IMR-90 (cell line): ENCODE data around the gene RBMS3. TPM values are rescaled to one million over a fixed set of nuclear protein-coding genes. Genes with fewer than 3 reads are reported as not detected.
A peak's percentile ranks its signal among the peaks of the same experiment; 100 is the strongest.

Source experiments
- ATAC-seq: fragments of 200-7000 bp; cut with Tn5 transposase; 2 replicates; pipeline ENCODE4 v1.9.1; 2020; ENCODE audit warnings: low read depth, mild to moderate bottlenecking, moderate library complexity
- BruUV-seq: library from RNA; stranded (reverse); fragments of 400-500 nt; replicated peaks from 2 replicates; lab custom pipeline; 2021; lab: Mats Ljungman, UMichigan
- CTCF ChIA-PET: fragments of 300-600 bp; formaldehyde crosslinking; extraction: SDS; loops from one replicate; lab custom pipeline; 2021; ENCODE audit warnings: antibody characterized with exemption; lab: Yijun Ruan, JAX
- POLR2A ChIA-PET: fragments of 300-600 bp; sonication (Branson Sonifier 250); formaldehyde crosslinking; loops from one replicate; lab custom pipeline; 2022; ENCODE audit warnings: antibody characterized with exemption; ENCODE audit not compliant: unreplicated experiment; lab: Charles Lee
- DNase-seq: peaks from one replicate; pipeline ENCODE4 v3.0.0; 2013
- H2AFZ ChIP-seq: replicated peaks from 2 replicates; pipeline ENCODE3; 2013; ENCODE audit warnings: low read length, mild to moderate bottlenecking; ENCODE audit not compliant: poor library complexity
- H2AK5ac ChIP-seq: 2 replicates; pipeline ENCODE4 v1.6.1; 2013; ENCODE audit warnings: low read depth, low read length, inconsistent platforms
- H2AK9ac ChIP-seq: replicated peaks from 2 replicates; pipeline ENCODE3; 2013; ENCODE audit warnings: mild to moderate bottlenecking, low read depth, low read length, moderate library complexity; ENCODE audit not compliant: poor library complexity
- H2BK120ac ChIP-seq: 2 replicates; pipeline ENCODE4 v1.6.1; 2013; ENCODE audit warnings: low read depth, low read length, inconsistent platforms
- H2BK15ac ChIP-seq: 3 replicates; pipeline ENCODE4 v1.6.1; 2013; ENCODE audit warnings: low read depth, low read length, inconsistent platforms
- H2BK20ac ChIP-seq: 2 replicates; pipeline ENCODE4 v1.6.1; 2013; ENCODE audit warnings: low read depth, mild to moderate bottlenecking, inconsistent platforms, low read length, moderate library complexity
- H2BK5ac ChIP-seq: 2 replicates; pipeline ENCODE4 v1.6.1; 2013; ENCODE audit warnings: mild to moderate bottlenecking, low read depth, low read length, inconsistent platforms; ENCODE audit not compliant: poor library complexity, severe bottlenecking
- H3K14ac ChIP-seq: replicated peaks from 2 replicates; pipeline ENCODE4 v1.6.1; 2013; ENCODE audit warnings: low read depth, low read length, inconsistent platforms
- H3K18ac ChIP-seq: 2 replicates; pipeline ENCODE4 v1.6.1; 2013; ENCODE audit warnings: low read depth, low read length, control low read depth
- H3K23ac ChIP-seq: 2 replicates; pipeline ENCODE4 v1.6.1; 2013; ENCODE audit warnings: low read depth, low read length, inconsistent platforms
- H3K27ac ChIP-seq: 2 replicates; pipeline ENCODE4 v1.5.1; 2013; ENCODE audit warnings: mild to moderate bottlenecking, control low read depth, low read length; ENCODE audit not compliant: insufficient read depth
- H3K27me3 ChIP-seq: 2 replicates; pipeline ENCODE4 v1.6.1; 2013; ENCODE audit warnings: low read length; ENCODE audit not compliant: control insufficient read depth, insufficient read depth
- H3K36me3 ChIP-seq: 2 replicates; pipeline ENCODE4 v1.6.1; 2013; ENCODE audit warnings: low read length, mixed read lengths; ENCODE audit not compliant: control insufficient read depth, insufficient read depth
- H3K4ac ChIP-seq: 2 replicates; pipeline ENCODE4 v1.6.1; 2013; ENCODE audit warnings: low read depth, low read length, inconsistent platforms
- H3K4me1 ChIP-seq: 2 replicates; pipeline ENCODE4 v1.6.1; 2013; ENCODE audit warnings: low read length, mixed read lengths; ENCODE audit not compliant: control insufficient read depth, insufficient read depth
- H3K4me2 ChIP-seq: 2 replicates; pipeline ENCODE4 v1.6.1; 2013; ENCODE audit warnings: low read depth, mild to moderate bottlenecking, control low read depth, low read length, moderate library complexity
- H3K4me3 ChIP-seq: 2 replicates; pipeline ENCODE4 v1.5.1; 2013; ENCODE audit warnings: low read depth, mild to moderate bottlenecking, control low read depth, low read length, moderate library complexity; ENCODE audit not compliant: insufficient read depth
- H3K56ac ChIP-seq: 2 replicates; pipeline ENCODE4 v1.6.1; 2013; ENCODE audit warnings: low read length, inconsistent platforms; ENCODE audit not compliant: insufficient read depth; ENCODE audit errors: extremely low read depth
- H3K79me1 ChIP-seq, 2 experiments: 2 replicates each; pipeline ENCODE4 v1.6.1; 2013; ENCODE audit warnings: low read length in 2 of 2, inconsistent platforms in 1 of 2, low read depth in 1 of 2
- H3K9ac ChIP-seq: 2 replicates; pipeline ENCODE4 v1.6.1; 2013; ENCODE audit warnings: low read depth, low read length, control low read depth
- H3K9me1 ChIP-seq: 2 replicates; pipeline ENCODE4 v1.6.1; 2013; ENCODE audit warnings: low read length, inconsistent platforms; ENCODE audit not compliant: insufficient read depth
- H3K9me3 ChIP-seq: 2 replicates; pipeline ENCODE4 v1.6.1; 2013; ENCODE audit warnings: low read length; ENCODE audit not compliant: control insufficient read depth, insufficient read depth
- H4K20me1 ChIP-seq: 2 replicates; pipeline ENCODE4 v1.6.1; 2013; ENCODE audit warnings: low read length, inconsistent platforms; ENCODE audit not compliant: insufficient read depth
- H4K5ac ChIP-seq: 2 replicates; pipeline ENCODE4 v1.6.1; 2013; ENCODE audit warnings: mild to moderate bottlenecking, low read depth, low read length, control low read depth
- H4K8ac ChIP-seq, 2 experiments: 2 replicates each; pipeline ENCODE4 v1.6.1; 2013; ENCODE audit warnings: low read depth in 2 of 2, low read length in 2 of 2, control low read depth in 1 of 2, inconsistent platforms in 1 of 2
- H4K91ac ChIP-seq: 2 replicates; pipeline ENCODE4 v1.6.1; 2013; ENCODE audit warnings: low read depth, low read length, inconsistent platforms; ENCODE audit not compliant: insufficient read depth
- BHLHE40 ChIP-seq: fragments of 150-350 bp; IDR thresholded peaks from 2 replicates; pipeline ENCODE4 v1.6.1; 2016; ENCODE audit warnings: mild to moderate bottlenecking, low read depth, low read length
- CEBPB ChIP-seq: IDR thresholded peaks from 2 replicates; pipeline ENCODE4 v1.6.1; 2012; ENCODE audit warnings: low read depth, low read length, improper control_type of control experiment
- CHD1 ChIP-seq: IDR thresholded peaks from 2 replicates; pipeline ENCODE4 v1.6.1; 2012; ENCODE audit warnings: low read depth, low read length, improper control_type of control experiment
- MAFK ChIP-seq: IDR thresholded peaks from 2 replicates; pipeline ENCODE4 v1.6.1; 2012; ENCODE audit warnings: low read depth, low read length, improper control_type of control experiment
- MAZ ChIP-seq: IDR thresholded peaks from 2 replicates; pipeline ENCODE4 v1.6.1; 2012; ENCODE audit warnings: low read depth, mild to moderate bottlenecking, low read length, improper control_type of control experiment, moderate library complexity, borderline replicate concordance
- MXI1 ChIP-seq: IDR thresholded peaks from 2 replicates; pipeline ENCODE4 v1.6.1; 2012; ENCODE audit warnings: low read depth, mild to moderate bottlenecking, low read length, moderate library complexity, borderline replicate concordance
- NFE2L2 ChIP-seq: fragments of 150-350 bp; IDR thresholded peaks from 2 replicates; pipeline ENCODE4 v1.6.1; 2016; ENCODE audit warnings: low read depth, mild to moderate bottlenecking, low read length
- RCOR1 ChIP-seq: IDR thresholded peaks from 2 replicates; pipeline ENCODE4 v1.6.1; 2012; ENCODE audit warnings: mild to moderate bottlenecking, low read length, improper control_type of control experiment; ENCODE audit not compliant: insufficient replicate concordance
- RFX5 ChIP-seq: IDR thresholded peaks from 2 replicates; pipeline ENCODE4 v1.8.0; 2012; ENCODE audit warnings: low read depth, mild to moderate bottlenecking, low read length, moderate library complexity
- WGBS, 2 experiments: methylation state at CpG; one replicate each; pipeline versions ENCODE4 v1.1.5 to v1.1.7; 2013; ENCODE audit warnings: missing lambda C conversion rate in 2 of 2; ENCODE audit not compliant: insufficient read length in 1 of 2; ENCODE audit errors: extremely low coverage in 2 of 2; 5-methylcytosine and 5-hydroxymethylcytosine counted together
- dilution Hi-C: fragments of 300-500 bp; cut with HindIII; formaldehyde crosslinking; loops from one replicate; pipeline ENCODE4 v1.14.3; 2018; ENCODE audit warnings: low sequenced_read_pairs; ENCODE audit not compliant: unreplicated experiment
- in situ Hi-C: fragments of 300-500 bp; cut with MboI; formaldehyde crosslinking; loops from 3 replicates; pipeline ENCODE4 v1.14.3; 2019; ENCODE audit warnings: low sequenced_read_pairs, inconsistent platforms, mixed read lengths
- intact Hi-C: fragments of 100-400 bp; cut with micrococcal nuclease; formaldehyde crosslinking; loops from 2 replicates; pipeline ENCODE4 v1.10.0; 2022
- polyA plus RNA-seq, 3 experiments: library from polyadenylated mRNA; depleted of rRNA; stranded (reverse); fragments of >200 nt; gene quantifications; 2 replicates each; pipeline ENCODE4 v1.2.3, GENCODE V29; 2012; ENCODE audit warnings: low replicate concordance in 1 of 3
- total RNA-seq: library from RNA; depleted of rRNA; stranded (reverse); fragments of >200 nt; gene quantifications from 2 replicates; pipeline ENCODE4 v1.2.3, GENCODE V29; 2012
- TF ChIP-seq, protein P1 (sequence below): fragments of 150-350 bp; IDR thresholded peaks from 2 replicates; pipeline ENCODE4 v1.6.1; 2017; ENCODE audit warnings: mild to moderate bottlenecking, antibody characterized with exemption, low read length, low read depth
- TF ChIP-seq, protein P2 (sequence below): conservative IDR thresholded peaks from 2 replicates; pipeline ENCODE4 v1.5.1; 2012; ENCODE audit warnings: mild to moderate bottlenecking, low read depth, low read length, improper control_type of control experiment
- TF ChIP-seq, protein P3 (sequence below): fragments of 150-350 bp; IDR thresholded peaks from 2 replicates; pipeline ENCODE4 v1.6.1; 2016; ENCODE audit warnings: low read depth, mild to moderate bottlenecking, low read length, moderate library complexity, borderline replicate concordance

RBMS3 gene
- total and polyA plus RNA-seq, 2 of the 4 experiments (the other 2 are of a cell fraction): 15.2 to 127 TPM

DNA sequence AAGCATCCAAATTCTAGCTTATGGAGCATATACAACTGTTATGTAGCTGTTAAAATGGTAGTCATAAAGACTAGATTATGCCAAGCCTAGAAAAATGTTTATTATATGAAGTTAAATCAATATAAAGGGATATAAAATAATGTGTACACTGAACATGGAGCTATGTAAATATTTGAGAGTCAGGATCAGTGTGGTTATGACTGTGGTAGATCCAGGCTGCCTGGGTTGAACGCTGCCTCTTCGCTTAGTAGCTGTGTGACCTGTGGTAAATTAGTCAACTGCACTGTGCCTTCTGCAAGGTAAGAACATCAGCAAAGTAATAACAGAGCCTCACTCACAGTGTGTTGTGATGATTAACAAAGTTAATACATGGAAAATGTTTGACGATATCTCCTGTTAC is 212.2 kb downstream of the RBMS3 start:
- H3K56ac ChIP-seq: no peak overlapping the region
- H3K9ac ChIP-seq: no peak overlapping the region
- no peak overlapping the region for H2BK20ac ChIP-seq
- H2BK5ac ChIP-seq: no peak overlapping the region
- BruUV-seq: no TSS peak
- H3K9me1 ChIP-seq: peaks cover 2% of the 10 kb centered on the region; the same call in 1 of the 2 replicates
- DNase-seq (peak; percentile 20), ATAC-seq (peak; percentile 40; the same call in 1 of the 2 replicates)
- no peak overlapping the region for H3K27ac ChIP-seq
- H2AK5ac ChIP-seq: no peak overlapping the region
- H3K23ac ChIP-seq: no peak overlapping the region
- no peak overlapping the region for H4K5ac ChIP-seq
- peaks cover 12 to 22% of the 10 kb centered on the region in 2 experiments for H3K79me1 ChIP-seq
- no peak overlapping the region for H3K4ac ChIP-seq
- no peak overlapping the region for H3K14ac ChIP-seq
- in situ Hi-C loops: no loop called here
- H4K91ac ChIP-seq: no peak overlapping the region
- no peak overlapping the region for H2BK120ac ChIP-seq
- no peak overlapping the region for H2AFZ ChIP-seq
- no peaks in the 10 kb centered on the region; the same call in 1 of the 2 replicates for H3K36me3 ChIP-seq
- no peak overlapping the region for H3K4me2 ChIP-seq
- dilution Hi-C loops: no loop called here
- no peak for TF ChIP-seq MAZ
- TF ChIP-seq CEBPB: no peak
- TF ChIP-seq, protein P1, sequence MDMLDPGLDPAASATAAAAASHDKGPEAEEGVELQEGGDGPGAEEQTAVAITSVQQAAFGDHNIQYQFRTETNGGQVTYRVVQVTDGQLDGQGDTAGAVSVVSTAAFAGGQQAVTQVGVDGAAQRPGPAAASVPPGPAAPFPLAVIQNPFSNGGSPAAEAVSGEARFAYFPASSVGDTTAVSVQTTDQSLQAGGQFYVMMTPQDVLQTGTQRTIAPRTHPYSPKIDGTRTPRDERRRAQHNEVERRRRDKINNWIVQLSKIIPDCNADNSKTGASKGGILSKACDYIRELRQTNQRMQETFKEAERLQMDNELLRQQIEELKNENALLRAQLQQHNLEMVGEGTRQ: no peak
- TF ChIP-seq RCOR1: no peak
- TF ChIP-seq MAFK: no peak
- no peak for TF ChIP-seq BHLHE40
- TF ChIP-seq NFE2L2: no peak
- TF ChIP-seq, protein P2, sequence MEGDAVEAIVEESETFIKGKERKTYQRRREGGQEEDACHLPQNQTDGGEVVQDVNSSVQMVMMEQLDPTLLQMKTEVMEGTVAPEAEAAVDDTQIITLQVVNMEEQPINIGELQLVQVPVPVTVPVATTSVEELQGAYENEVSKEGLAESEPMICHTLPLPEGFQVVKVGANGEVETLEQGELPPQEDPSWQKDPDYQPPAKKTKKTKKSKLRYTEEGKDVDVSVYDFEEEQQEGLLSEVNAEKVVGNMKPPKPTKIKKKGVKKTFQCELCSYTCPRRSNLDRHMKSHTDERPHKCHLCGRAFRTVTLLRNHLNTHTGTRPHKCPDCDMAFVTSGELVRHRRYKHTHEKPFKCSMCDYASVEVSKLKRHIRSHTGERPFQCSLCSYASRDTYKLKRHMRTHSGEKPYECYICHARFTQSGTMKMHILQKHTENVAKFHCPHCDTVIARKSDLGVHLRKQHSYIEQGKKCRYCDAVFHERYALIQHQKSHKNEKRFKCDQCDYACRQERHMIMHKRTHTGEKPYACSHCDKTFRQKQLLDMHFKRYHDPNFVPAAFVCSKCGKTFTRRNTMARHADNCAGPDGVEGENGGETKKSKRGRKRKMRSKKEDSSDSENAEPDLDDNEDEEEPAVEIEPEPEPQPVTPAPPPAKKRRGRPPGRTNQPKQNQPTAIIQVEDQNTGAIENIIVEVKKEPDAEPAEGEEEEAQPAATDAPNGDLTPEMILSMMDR: no peak
- TF ChIP-seq, protein P3, sequence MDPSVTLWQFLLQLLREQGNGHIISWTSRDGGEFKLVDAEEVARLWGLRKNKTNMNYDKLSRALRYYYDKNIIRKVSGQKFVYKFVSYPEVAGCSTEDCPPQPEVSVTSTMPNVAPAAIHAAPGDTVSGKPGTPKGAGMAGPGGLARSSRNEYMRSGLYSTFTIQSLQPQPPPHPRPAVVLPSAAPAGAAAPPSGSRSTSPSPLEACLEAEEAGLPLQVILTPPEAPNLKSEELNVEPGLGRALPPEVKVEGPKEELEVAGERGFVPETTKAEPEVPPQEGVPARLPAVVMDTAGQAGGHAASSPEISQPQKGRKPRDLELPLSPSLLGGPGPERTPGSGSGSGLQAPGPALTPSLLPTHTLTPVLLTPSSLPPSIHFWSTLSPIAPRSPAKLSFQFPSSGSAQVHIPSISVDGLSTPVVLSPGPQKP: no peak
- no peak for TF ChIP-seq MXI1
- TF ChIP-seq RFX5: no peak
- TF ChIP-seq CHD1: no peak
- H3K4me1 ChIP-seq: no peaks in the 10 kb centered on the region
- no CpG with 5 or more reads among the region's 3 CpGs for WGBS, 2 experiments
- H3K18ac ChIP-seq: no peak overlapping the region
- no peaks in the 10 kb centered on the region for H3K27me3 ChIP-seq
- CTCF ChIA-PET: interaction anchor here (1.4 kb wide), 1 partner anchor 22 kb away, joined by 3 read pairs; no protein-coding TSS in a partner anchor
- no peak overlapping the region for H3K4me3 ChIP-seq
- H3K9me3 ChIP-seq: no peaks in the 10 kb centered on the region
- no peak overlapping the region for H2AK9ac ChIP-seq
- H2BK15ac ChIP-seq: no peak overlapping the region
- H4K8ac ChIP-seq: no peak overlapping the region
- no peaks in the 10 kb centered on the region for H4K20me1 ChIP-seq
- intact Hi-C loops: loop anchor here (5.0 kb wide), 1 partner anchor 576 kb away; no protein-coding TSS in a partner anchor
- POLR2A ChIA-PET: no interaction called here
